ENCODE data around the gene PAK6. TPM values are rescaled to one million over a fixed set of nuclear protein-coding genes. Genes with fewer than 3 reads are reported as not detected.

The PAK6 gene
- total and polyA plus RNA-seq, 9 of the 15 experiments (the other 6 are each of a cell fraction or from before 2014, with no cell fraction given) = 0.03 to 0.74 (median 0.16) TPM; not detected in 2

DNA sequence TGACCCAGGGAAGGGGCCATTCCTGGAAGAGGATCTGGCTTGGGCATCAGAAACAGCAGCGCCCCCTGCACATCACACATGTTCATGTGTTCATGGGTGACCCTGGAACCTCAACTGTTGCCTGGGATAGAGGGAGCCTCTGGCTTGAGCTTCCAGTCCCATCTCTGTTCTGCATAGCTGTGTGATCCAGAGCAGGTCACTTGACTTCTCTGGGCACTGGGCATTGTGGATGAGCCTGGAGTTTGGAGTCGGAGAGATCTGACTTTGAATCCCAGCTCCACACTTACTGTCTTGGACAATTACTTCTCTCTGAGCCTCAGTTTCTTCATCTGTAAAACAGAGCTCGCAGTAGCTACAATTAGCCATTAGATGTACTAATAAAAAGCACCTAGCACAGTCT is 15.6 kb downstream of the PAK6 start:
- in situ Hi-C loops (cut with MboI) (no loop called here), intact Hi-C loops (cut with micrococcal nuclease) (no loop called here)
- no peak overlapping the region for H3K9ac ChIP-seq (ENCODE audit: insufficient read depth in 1 of 2, low read depth in 2 of 2, low read length in 2 of 2)
- no peak overlapping the region for H3K4me3 ChIP-seq
- ChIA-PET POLR2A (interaction anchor here (0.7 to 1.7 kb wide), 4 partner anchors 11 to 597 kb away, joined by 3 to 8 read pairs (median 4); no protein-coding TSS in a partner anchor), CTCF (ENCODE audit: low intra/inter-chr PET ratio) (no interaction called here)
- no TSS peak for BruUV-seq (replicated peaks)
- H3K4me2 ChIP-seq (ENCODE audit: insufficient read depth, low read length) = no peak overlapping the region
- H4K20me1 ChIP-seq (replicated peaks; ENCODE audit: control insufficient read depth, insufficient read depth, low read length) = 0 out of 2 replicates have a peak, but pooled peaks cover 2% of the 10 kb centered on the region
- FAIRE-seq (no peak), ATAC-seq (0 out of 3 replicates have a peak, but pooled peaks have one; percentile 18), DNase-seq (ENCODE audit: extremely low read depth in 1 of 4, low spot score in 3 of 4) (no peak)
- peaks cover 2 to 15% of the 10 kb centered on the region in 2 experiments; a peak in 3 of 5 replicates for H3K27me3 ChIP-seq (ENCODE audit: control insufficient read depth in 2 of 2, insufficient read depth in 2 of 2, low read length in 2 of 2)
- H3K79me2 ChIP-seq (ENCODE audit: control insufficient read depth, insufficient read depth, low read length) = no peaks in the 10 kb centered on the region
- no peaks in the 10 kb centered on the region for H3K9me1 ChIP-seq (ENCODE audit: control insufficient read depth, insufficient read depth, low read length)
- no peak overlapping the region for H3K27ac ChIP-seq (ENCODE audit: extremely low read depth, low read depth, low read length)
- no peak overlapping the region for H2AFZ ChIP-seq (ENCODE audit: low read depth, low read length)
- H3K4me1 ChIP-seq (replicated peaks in 1 of 2; ENCODE audit: control insufficient read depth in 2 of 2, insufficient read depth in 2 of 2, low read length in 2 of 2) = peaks cover 6 to 29% of the 10 kb centered on the region in 2 experiments; a peak in 3 of 5 replicates
- no peaks in the 10 kb centered on the region for H3K9me3 ChIP-seq (replicated peaks; ENCODE audit: control insufficient read depth, insufficient read depth, low read depth, low read length)
- 31% methylated on average over 3 of the region's 3 CpGs for WGBS (ENCODE audit: insufficient coverage, low coverage, missing lambda C conversion rate)
- H3K36me3 ChIP-seq (ENCODE audit: control insufficient read depth, insufficient read depth, low read length) = no peaks in the 10 kb centered on the region
- TF ChIP-seq, protein P1, sequence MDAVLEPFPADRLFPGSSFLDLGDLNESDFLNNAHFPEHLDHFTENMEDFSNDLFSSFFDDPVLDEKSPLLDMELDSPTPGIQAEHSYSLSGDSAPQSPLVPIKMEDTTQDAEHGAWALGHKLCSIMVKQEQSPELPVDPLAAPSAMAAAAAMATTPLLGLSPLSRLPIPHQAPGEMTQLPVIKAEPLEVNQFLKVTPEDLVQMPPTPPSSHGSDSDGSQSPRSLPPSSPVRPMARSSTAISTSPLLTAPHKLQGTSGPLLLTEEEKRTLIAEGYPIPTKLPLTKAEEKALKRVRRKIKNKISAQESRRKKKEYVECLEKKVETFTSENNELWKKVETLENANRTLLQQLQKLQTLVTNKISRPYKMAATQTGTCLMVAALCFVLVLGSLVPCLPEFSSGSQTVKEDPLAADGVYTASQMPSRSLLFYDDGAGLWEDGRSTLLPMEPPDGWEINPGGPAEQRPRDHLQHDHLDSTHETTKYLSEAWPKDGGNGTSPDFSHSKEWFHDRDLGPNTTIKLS (IDR thresholded peaks at IDR 0.05; ENCODE audit: borderline replicate concordance, low read depth) = no peak
- TF ChIP-seq COPS2 (conservative IDR thresholded peaks at IDR 0.05) (no peak), BCOR (IDR thresholded peaks at IDR 0.05) (peak; percentile 53), RBM15 (IDR thresholded peaks at IDR 0.05; ENCODE audit: insufficient read depth, low read length) (no peak), SPI1 (IDR thresholded peaks at IDR 0.05; ENCODE audit: borderline replicate concordance, low read depth, low read length) (no peak), ZNF134 (CRISPR knock-in tag; conservative IDR thresholded peaks at IDR 0.05) (no peak), EGR1 (conservative IDR thresholded peaks at IDR 0.05) (no peak), MED1 (CRISPR knock-in tag; IDR thresholded peaks at IDR 0.05; ENCODE audit: borderline replicate concordance) (no peak), RAD21 (CRISPR knock-in tag; conservative IDR thresholded peaks at IDR 0.05 in 1 of 2, IDR thresholded peaks at IDR 0.05 in 1 of 2) (no peak), ZFP36 (IDR thresholded peaks at IDR 0.05; ENCODE audit: low read depth, low read length, partially characterized antibody) (peak; percentile 56), ZNF23 (CRISPR knock-in tag; IDR thresholded peaks at IDR 0.05) (no peak), ZNF143 (CRISPR knock-in tag; IDR thresholded peaks at IDR 0.05) (no peak), ZNF274 (IDR thresholded peaks at IDR 0.05; ENCODE audit: borderline replicate concordance, low read depth, low read length) (no peak)
- TF ChIP-seq, protein P2, sequence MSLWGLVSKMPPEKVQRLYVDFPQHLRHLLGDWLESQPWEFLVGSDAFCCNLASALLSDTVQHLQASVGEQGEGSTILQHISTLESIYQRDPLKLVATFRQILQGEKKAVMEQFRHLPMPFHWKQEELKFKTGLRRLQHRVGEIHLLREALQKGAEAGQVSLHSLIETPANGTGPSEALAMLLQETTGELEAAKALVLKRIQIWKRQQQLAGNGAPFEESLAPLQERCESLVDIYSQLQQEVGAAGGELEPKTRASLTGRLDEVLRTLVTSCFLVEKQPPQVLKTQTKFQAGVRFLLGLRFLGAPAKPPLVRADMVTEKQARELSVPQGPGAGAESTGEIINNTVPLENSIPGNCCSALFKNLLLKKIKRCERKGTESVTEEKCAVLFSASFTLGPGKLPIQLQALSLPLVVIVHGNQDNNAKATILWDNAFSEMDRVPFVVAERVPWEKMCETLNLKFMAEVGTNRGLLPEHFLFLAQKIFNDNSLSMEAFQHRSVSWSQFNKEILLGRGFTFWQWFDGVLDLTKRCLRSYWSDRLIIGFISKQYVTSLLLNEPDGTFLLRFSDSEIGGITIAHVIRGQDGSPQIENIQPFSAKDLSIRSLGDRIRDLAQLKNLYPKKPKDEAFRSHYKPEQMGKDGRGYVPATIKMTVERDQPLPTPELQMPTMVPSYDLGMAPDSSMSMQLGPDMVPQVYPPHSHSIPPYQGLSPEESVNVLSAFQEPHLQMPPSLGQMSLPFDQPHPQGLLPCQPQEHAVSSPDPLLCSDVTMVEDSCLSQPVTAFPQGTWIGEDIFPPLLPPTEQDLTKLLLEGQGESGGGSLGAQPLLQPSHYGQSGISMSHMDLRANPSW (CRISPR knock-in tag; IDR thresholded peaks at IDR 0.05) = no peak
- TF ChIP-seq, protein P3, sequence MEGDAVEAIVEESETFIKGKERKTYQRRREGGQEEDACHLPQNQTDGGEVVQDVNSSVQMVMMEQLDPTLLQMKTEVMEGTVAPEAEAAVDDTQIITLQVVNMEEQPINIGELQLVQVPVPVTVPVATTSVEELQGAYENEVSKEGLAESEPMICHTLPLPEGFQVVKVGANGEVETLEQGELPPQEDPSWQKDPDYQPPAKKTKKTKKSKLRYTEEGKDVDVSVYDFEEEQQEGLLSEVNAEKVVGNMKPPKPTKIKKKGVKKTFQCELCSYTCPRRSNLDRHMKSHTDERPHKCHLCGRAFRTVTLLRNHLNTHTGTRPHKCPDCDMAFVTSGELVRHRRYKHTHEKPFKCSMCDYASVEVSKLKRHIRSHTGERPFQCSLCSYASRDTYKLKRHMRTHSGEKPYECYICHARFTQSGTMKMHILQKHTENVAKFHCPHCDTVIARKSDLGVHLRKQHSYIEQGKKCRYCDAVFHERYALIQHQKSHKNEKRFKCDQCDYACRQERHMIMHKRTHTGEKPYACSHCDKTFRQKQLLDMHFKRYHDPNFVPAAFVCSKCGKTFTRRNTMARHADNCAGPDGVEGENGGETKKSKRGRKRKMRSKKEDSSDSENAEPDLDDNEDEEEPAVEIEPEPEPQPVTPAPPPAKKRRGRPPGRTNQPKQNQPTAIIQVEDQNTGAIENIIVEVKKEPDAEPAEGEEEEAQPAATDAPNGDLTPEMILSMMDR (IDR thresholded peaks at IDR 0.05 in 2 of 3, conservative IDR thresholded peaks at IDR 0.05 in 1 of 3; ENCODE audit: insufficient read depth in 2 of 3, low read depth in 1 of 3, low read length in 3 of 3) = 0 out of 6 replicates have a peak, but pooled peaks of 1 of the 3 experiments have one; percentile 21

Measured in K562 (cell line).